ENCODE measurements around the gene NPSR1. TPM values are rescaled to one million over a fixed set of nuclear protein-coding genes. Genes with fewer than 3 reads are reported as not detected.

NPSR1 gene
- total and polyA plus RNA-seq, 8 donors = not detected

- intact Hi-C loops (cut with DNase I) = no loop called here
- no peak for FAIRE-seq
- Histone ChIP-seq H3K36me3 (no peaks in the 10 kb centered on the region), H3K27me3 (no peaks in the 10 kb centered on the region), H3K27ac (peak overlapping the region; percentile 13 to 76 (median 62)), H3K4me1 (peaks cover 4 to 26% (median 18%) of the 10 kb centered on the region in 3 donors), H3K9me3 (no peaks in the 10 kb centered on the region), H3K4me3 (no peak overlapping the region)
- 86% methylated on average over 2 of the region's 2 CpGs for WGBS, 2 donors
- no peak for DNase-seq
- no peak for ATAC-seq
- TF ChIP-seq CTCF (IDR thresholded peaks at IDR 0.05) = no peak
Observed at GRCh38 chr7:34748728-34749089, 90.7 kb downstream of the NPSR1 start.

- ATAC-seq (no peak), DNase-seq (no peak), FAIRE-seq (no peak)
- intact Hi-C loops (cut with DNase I) = no loop called here
- Histone ChIP-seq H3K27ac (peak overlapping the region in 1 of 4 donors; percentile 76), H3K4me1 (peaks cover 4 to 26% (median 18%) of the 10 kb centered on the region in 3 donors), H3K9me3 (no peaks in the 10 kb centered on the region), H3K4me3 (no peak overlapping the region), H3K27me3 (no peaks in the 10 kb centered on the region), H3K36me3 (no peaks in the 10 kb centered on the region)
- no peak for TF ChIP-seq CTCF (IDR thresholded peaks at IDR 0.05)
- 93 to 94% methylated on average over 2 of the region's 2 CpGs for WGBS, 2 donors
Observed at GRCh38 chr7:34749446-34749845, 91.4 kb downstream of the NPSR1 start.

DNA sequence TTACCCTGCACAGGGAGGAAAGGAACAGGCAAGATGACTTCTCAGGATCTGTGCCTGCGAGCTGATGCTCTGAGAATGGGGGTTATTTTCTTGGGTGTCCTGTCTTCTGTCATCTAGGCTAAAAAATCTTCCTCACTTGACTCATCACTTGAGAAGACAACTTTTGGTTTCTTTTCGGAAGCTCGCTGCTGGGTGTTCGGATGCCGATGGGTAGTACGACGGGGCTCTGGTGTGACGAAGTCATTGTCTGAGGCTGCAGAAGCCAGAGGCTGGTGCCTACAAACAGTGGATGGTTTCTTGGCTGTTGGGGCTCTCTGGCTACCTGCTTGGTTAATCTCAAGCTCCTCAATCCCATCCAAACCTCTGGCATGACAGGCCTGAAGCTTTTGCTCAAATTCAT is 92.2 kb downstream of the NPSR1 start:
- Histone ChIP-seq H3K27ac (no peak overlapping the region), H3K4me1 (peaks cover 4 to 26% (median 18%) of the 10 kb centered on the region in 3 donors), H3K36me3 (no peaks in the 10 kb centered on the region), H3K27me3 (no peaks in the 10 kb centered on the region), H3K9me3 (no peaks in the 10 kb centered on the region), H3K4me3 (no peak overlapping the region)
- WGBS, 2 donors = 96 to 97% methylated on average over 8 of the region's 8 CpGs
- FAIRE-seq = no peak
- DNase-seq = no peak
- TF ChIP-seq CTCF (IDR thresholded peaks at IDR 0.05) = no peak
- intact Hi-C loops (cut with DNase I) = no loop called here
- ATAC-seq = no peak

DNA sequence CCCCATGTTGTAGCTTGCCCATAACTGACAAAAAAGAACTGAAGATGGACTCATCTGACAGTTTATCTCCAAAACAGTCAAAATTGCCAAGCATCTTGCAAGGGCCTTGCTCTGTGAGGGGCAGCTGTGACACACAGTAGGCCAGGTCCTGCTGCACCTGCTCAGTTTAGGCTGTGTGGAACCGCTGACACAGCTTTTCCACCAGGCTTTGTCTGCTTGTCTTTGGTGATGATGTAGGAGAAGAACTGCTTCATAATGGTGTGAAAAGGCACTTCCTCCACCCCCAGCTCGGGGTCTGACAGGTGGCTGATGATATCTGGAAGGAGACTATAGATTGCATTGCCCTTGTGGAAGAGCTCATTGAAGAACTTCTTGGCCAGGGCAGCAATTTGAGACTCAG is 92.6 kb downstream of the NPSR1 start:
- DNase-seq = no peak
- Histone ChIP-seq H3K4me1 (peaks cover 4 to 26% (median 18%) of the 10 kb centered on the region in 3 donors), H3K36me3 (no peaks in the 10 kb centered on the region), H3K27me3 (no peaks in the 10 kb centered on the region), H3K27ac (no peak overlapping the region), H3K4me3 (no peak overlapping the region), H3K9me3 (no peaks in the 10 kb centered on the region)
- ATAC-seq = no peak
- no peak for TF ChIP-seq CTCF (IDR thresholded peaks at IDR 0.05)
- FAIRE-seq = no peak
- intact Hi-C loops (cut with DNase I) = no loop called here
- 90% methylated on average over 2 of the region's 2 CpGs for WGBS, 2 donors

DNA sequence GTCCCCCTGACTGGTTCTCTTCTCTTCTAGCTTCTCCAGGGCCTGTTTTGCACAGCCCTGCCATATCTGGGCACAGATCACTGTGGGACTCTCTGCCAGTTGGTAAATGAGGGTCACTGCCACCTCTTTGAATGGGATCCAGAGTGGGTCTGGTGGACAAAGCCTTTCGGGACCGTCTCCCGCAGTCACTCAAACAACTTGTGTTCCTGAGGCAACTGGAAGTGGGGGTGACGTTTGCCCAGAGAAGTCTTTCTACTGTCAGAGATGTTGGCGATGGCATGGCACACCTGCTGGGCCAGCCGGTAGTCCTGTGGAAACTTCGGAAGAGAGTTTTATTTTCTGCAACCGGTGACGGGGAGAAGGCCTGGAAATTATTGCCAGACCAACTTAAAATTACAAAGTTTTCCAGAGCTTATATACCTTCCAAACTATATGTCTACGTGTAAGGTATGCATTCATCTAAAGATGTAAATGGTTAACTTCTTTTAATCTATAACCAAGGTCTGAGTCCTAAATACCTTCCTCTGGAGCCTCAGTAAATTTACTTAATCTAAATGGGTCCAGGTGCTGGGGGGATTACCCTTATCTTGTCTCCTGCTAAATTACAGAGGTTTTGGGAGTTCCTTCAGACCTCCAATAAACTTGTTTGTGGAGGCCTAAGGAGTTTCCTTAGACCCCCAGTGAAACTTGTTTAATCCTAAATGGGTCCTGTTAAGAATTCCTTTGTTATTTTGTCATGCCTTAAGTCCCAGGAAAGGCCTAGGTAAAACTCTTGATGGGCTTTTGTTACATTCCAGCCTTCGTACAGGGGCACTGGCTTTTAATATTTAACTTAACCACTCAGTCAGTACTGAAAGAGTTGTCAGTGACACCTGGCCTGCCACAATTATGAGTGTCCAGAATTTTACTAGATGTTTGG is 94.0 kb downstream of the NPSR1 start:
- Histone ChIP-seq H3K27ac (peak overlapping the region in 2 of 4 donors; percentile 41 to 59), H3K36me3 (no peaks in the 10 kb centered on the region), H3K4me3 (no peak overlapping the region), H3K27me3 (no peaks in the 10 kb centered on the region), H3K4me1 (peaks cover 4 to 26% (median 18%) of the 10 kb centered on the region in 3 donors), H3K9me3 (no peaks in the 10 kb centered on the region)
- WGBS, 2 donors = 78 to 79% methylated on average over 11 of the region's 11 CpGs
- no peak for TF ChIP-seq CTCF (IDR thresholded peaks at IDR 0.05)
- peak in 1 of 6 donors; percentile 25 for DNase-seq
- no peak for ATAC-seq
- intact Hi-C loops (cut with DNase I) = no loop called here
- FAIRE-seq = no peak
